Neural progenitor cell (in vitro differentiated cells): ENCODE data around the gene LOXHD1.

Experiments
- CTCF ChIP-seq: fragments of 200-600 bp; sonication (generic); IDR thresholded peaks from 2 replicates; pipeline ENCODE4 v1.5.1; 2017; ENCODE audit warnings: antibody characterized with exemption, mild to moderate bottlenecking
- EZH2phosphoT487 ChIP-seq: fragments of 200-600 bp; sonication (generic); IDR thresholded peaks from 2 replicates; pipeline ENCODE4 v1.6.1; 2017; ENCODE audit warnings: antibody characterized with exemption

- TF ChIP-seq CTCF (no peak), EZH2phosphoT487 (no peak)
These were observed 125.5 kb downstream of the LOXHD1 start for GRCh38 chr18:46531482-46531881.
